Activated effector memory CD4-positive, alpha-beta T cell treated with anti-CD3 and anti-CD28 coated beads, Interleukin-2, amount 50 U/mL, for 16 hours (primary cell): ENCODE results near the gene TOR2A.

Source experiments
- DNase-seq: peaks from one replicate; pipeline ENCODE4 v3.0.0-alpha.2; 2020

TOR2A gene

GRCh38 chr9:127693697-127694096, 41.4 kb downstream of the TOR2A start:
- DNase-seq, result no peak

- DNase-seq, result no peak
Observed at GRCh38 chr9:127693143-127693542, 42.0 kb downstream of the TOR2A start.

- no peak for DNase-seq
Observed at GRCh38 chr9:127692071-127692470, 43.0 kb downstream of the TOR2A start.

DNA sequence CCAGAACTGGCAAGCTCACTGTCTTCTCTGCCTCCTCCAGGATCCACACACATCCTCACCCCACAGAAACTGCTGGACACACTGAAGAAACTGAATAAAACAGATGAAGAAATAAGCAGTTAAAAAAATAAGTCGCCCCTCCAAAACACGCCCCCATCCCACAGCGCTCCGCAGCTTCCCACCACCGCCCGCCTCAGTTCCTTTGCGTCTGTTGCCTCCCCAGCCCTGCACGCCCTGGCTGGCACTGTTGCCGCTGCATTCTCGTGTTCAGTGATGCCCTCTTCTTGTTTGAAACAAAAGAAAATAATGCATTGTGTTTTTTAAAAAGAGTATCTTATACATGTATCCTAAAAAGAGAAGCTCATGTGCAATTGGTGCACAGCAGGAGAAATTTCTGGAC, 44.4 kb downstream of the TOR2A start:
- no peak for DNase-seq

DNA sequence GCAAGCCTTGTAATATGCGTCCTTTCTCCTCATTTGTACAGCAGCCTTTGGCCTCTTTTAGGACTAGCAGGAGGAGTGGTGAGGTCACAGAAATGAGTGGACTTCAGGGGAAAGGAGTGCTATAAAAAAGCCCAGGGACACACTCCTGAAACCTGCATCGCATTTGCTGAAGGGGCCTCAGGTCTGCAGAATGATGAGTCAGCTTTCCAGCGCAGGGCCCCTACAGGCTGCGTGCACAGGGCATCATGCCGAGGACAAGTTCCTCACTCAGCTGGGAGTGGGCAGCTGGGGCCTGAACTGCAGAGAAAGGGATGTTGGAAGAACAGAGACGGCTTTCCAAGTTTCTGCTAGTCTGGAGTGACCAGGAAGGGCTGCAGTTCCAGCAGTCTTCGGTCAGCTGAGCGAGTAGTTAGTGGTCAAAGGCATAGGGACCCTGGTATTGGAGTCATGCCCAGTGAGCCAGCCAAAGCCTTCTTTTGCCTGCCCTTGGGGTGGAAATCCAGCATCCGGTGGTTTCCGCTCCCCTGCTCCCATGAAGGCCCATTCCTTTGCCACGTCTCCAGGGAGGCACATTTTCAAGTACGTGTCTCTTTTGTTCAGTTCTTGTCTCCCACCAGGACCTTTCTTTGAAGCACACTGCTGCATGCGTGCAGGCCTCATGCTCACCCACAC, 45.6 kb downstream of the TOR2A start:
- DNase-seq, result no peak

DNA sequence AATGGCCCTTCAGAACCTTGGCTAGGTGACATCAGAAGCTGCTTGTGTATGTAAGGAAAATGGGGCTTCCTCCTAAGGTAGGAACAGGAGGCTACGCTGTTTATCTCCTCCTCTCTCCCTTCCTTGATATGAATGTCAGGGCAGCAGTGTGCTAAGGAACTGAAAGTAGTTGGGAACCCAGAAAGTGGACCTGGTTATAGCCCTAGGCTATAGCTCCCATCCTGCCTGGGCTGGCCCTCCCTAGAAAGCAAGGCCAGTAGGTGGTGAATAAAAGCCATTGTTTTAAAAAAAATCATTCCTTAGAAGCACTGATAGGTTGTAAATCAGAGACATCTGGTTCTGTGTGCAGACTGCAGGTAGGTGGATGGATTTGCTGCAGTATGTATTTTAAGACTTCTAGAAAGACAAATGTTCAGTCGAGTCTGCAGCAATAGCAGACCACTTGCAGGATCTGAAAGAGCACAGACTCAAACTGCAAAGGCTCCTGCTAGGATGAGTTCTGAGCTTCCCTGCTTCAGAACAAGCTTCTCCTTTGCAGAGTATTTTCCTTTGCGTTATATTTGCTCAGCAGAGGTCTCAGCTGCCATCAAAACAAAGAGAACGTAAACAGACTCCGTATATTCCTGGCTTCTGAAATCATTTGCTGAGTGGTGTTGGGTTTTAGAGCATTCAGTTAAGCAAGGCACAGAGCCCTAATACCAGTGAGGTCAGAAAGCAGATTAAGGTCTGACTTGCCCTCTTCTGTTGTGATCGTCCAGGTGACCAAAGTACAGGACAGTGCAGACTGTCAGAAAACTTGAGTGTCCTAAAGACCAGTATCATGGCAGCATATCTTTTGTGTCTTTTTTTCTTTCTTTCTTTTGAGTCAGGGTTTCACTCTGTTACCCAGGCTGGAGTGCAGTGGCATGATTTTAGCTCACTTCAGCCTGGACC, 48.4 kb downstream of the TOR2A start:
- DNase-seq, result no peak

DNA sequence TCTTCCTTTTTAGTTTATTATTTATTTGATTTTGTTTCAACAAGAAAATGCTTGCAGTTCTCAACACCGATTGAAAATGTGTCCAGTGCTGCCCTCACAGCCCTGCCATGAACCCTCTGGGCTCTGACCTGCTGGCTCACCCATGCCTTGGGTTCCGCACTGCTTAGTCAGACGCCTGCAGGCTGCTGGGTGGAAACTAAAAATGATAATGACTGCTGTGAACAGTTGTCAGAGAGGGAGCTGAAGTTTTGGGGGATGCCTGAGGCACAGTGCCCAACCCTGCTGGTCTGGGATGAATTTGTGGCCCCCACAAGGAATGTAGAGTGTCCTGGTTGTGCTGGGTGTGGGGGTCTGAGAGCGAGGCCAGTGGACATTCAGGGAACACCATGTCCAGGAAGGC, 50.5 kb downstream of the TOR2A start:
- DNase-seq, result no peak

GRCh38 chr9:127683723-127684122, 51.4 kb downstream of the TOR2A start:
- DNase-seq, result no peak

- no peak for DNase-seq
Observed at GRCh38 chr9:127682351-127683136, 52.5 kb downstream of the TOR2A start.
